ENCODE data around the gene GRID1.

DNA sequence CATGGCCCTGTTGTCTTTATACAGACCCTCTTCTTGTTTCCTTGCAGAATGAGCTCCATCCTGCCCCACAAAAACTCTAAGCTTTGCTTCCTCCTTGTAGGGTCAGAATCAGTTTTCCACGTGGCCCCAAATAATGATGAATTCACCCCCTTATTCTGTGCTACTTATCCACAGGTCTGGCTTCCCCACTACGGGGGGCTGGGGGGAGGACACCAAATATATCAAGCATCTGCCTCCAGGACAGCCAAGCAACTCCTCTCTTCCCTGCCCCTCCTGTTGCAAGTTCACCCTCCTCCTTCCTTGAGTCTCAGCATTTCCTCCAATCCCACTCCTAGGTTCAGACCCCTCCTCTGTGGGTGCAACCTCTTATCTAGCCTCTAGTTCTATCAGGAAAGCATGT lies 743.3 kb downstream of the GRID1 start:
- TF ChIP-seq, protein P1, sequence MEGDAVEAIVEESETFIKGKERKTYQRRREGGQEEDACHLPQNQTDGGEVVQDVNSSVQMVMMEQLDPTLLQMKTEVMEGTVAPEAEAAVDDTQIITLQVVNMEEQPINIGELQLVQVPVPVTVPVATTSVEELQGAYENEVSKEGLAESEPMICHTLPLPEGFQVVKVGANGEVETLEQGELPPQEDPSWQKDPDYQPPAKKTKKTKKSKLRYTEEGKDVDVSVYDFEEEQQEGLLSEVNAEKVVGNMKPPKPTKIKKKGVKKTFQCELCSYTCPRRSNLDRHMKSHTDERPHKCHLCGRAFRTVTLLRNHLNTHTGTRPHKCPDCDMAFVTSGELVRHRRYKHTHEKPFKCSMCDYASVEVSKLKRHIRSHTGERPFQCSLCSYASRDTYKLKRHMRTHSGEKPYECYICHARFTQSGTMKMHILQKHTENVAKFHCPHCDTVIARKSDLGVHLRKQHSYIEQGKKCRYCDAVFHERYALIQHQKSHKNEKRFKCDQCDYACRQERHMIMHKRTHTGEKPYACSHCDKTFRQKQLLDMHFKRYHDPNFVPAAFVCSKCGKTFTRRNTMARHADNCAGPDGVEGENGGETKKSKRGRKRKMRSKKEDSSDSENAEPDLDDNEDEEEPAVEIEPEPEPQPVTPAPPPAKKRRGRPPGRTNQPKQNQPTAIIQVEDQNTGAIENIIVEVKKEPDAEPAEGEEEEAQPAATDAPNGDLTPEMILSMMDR (optimal IDR thresholded peaks at IDR 0.05 in 1 of 3, IDR thresholded peaks at IDR 0.05 in 1 of 3, conservative IDR thresholded peaks at IDR 0.05 in 1 of 3; ENCODE audit: extremely low read depth in 1 of 3, insufficient read depth in 2 of 3, low read length in 3 of 3) = no peak
- TF ChIP-seq EZH2 (IDR thresholded peaks at IDR 0.05; ENCODE audit: low read length) = no peak
